Transverse colon (tissue), 4 donors: ENCODE data around the gene PADI2. TPM values are rescaled to one million over a fixed set of nuclear protein-coding genes. Genes with fewer than 3 reads are reported as not detected.

Source experiments
- DNase-seq: peaks from one replicate; pipeline ENCODE4 v3.0.0-alpha.2; 2019
- H3K27ac ChIP-seq, 4 donors: fragments of 200-600 bp; sonication (generic); 2 replicates each; pipeline ENCODE4 v1.5.1; 2016 to 2018; ENCODE audit warnings: inconsistent platforms in 4 of 4
- H3K27me3 ChIP-seq: fragments of 200-600 bp; sonication (generic); 2 replicates; pipeline ENCODE4 v1.5.1; 2017; ENCODE audit warnings: inconsistent platforms
- H3K36me3 ChIP-seq, 4 donors: fragments of 200-600 bp; sonication (generic); 2 replicates each; pipeline ENCODE4 v1.5.1; 2017 to 2019; ENCODE audit warnings: inconsistent platforms in 4 of 4
- H3K4me1 ChIP-seq, 4 donors: fragments of 200-600 bp; sonication (generic); 2 replicates each; pipeline ENCODE4 v1.5.1; 2017 to 2020; ENCODE audit warnings: inconsistent platforms in 4 of 4
- H3K4me3 ChIP-seq, 4 donors: fragments of 200-600 bp; sonication (generic); 1 replicate in 1 of 4; 2 replicates in 3 of 4; pipeline versions ENCODE4 v1.5.1 to v1.6.1; 2017 to 2019; ENCODE audit warnings: inconsistent platforms in 4 of 4
- H3K9me3 ChIP-seq, 2 donors: fragments of 200-600 bp; sonication (generic); 2 replicates each; pipeline ENCODE4 v1.5.1; 2017 to 2019; ENCODE audit warnings: inconsistent platforms in 2 of 2
- EP300 ChIP-seq: sonication (generic); formaldehyde crosslinking; IDR thresholded peaks from one replicate; pipeline ENCODE4 v1.6.1; 2017; ENCODE audit warnings: antibody characterized with exemption, low read depth
- POLR2A ChIP-seq: fragments of 450-650 bp; IDR thresholded peaks from one replicate; pipeline ENCODE4 v1.6.1; 2016; ENCODE audit warnings: antibody characterized with exemption, mild to moderate bottlenecking, moderate library complexity
- POLR2AphosphoS5 ChIP-seq, 3 donors: sonication (generic); formaldehyde crosslinking; IDR thresholded peaks; one replicate each; pipeline ENCODE4 v1.6.1; 2016; ENCODE audit warnings: antibody characterized with exemption in 3 of 3
- WGBS, 2 donors: methylation state at CpG; one replicate each; pipeline ENCODE4 v1.1.5; 2018; ENCODE audit warnings: low coverage in 1 of 2; 5-methylcytosine and 5-hydroxymethylcytosine counted together
- in situ Hi-C, 4 donors: fragments of 200-750 bp; cut with MboI; loops; one replicate each; pipeline versions ENCODE4 v1.15.0 to v1.15.1; 2017; ENCODE audit warnings: low sequenced_read_pairs in 3 of 4, low pct_ligation_motif_present in 1 of 4, low pct_unique_long_range_greater_than_20kb in 1 of 4
- intact Hi-C: fragments of 100-400 bp; cut with DNase I; formaldehyde crosslinking; loops from one replicate; pipeline ENCODE4 v1.15.1; 2023; ENCODE audit warnings: low total_unique reads
- total RNA-seq, 4 donors: library from RNA; depleted of rRNA; stranded (reverse); fragments of >200 nt; gene quantifications; one replicate each; pipeline ENCODE4 v1.1.0, GENCODE V29; 2016
- TF ChIP-seq, protein P1 (sequence below), 5 experiments: fragments of 200-600 bp in 3 of 5; fragments of 450-650 bp in 2 of 5; sonication (generic) in 3 of 5; IDR thresholded peaks; 1 replicate in 2 of 5; 2 replicates in 3 of 5; pipeline ENCODE4 v1.5.1; 2016 to 2017; ENCODE audit warnings: antibody characterized with exemption in 5 of 5, inconsistent platforms in 3 of 5, mild to moderate bottlenecking in 2 of 5, moderate library complexity in 1 of 5

The PADI2 gene
- total RNA-seq, 4 donors from 2014 or later: 143 to 285 (median 238) TPM

- Histone ChIP-seq H3K4me3 (no peak overlapping the region), H3K4me1 (no peaks in the 10 kb centered on the region), H3K27me3 (no peaks in the 10 kb centered on the region), H3K27ac (no peak overlapping the region), H3K36me3 (no peaks in the 10 kb centered on the region), H3K9me3 (peaks cover 0 to 7% of the 10 kb centered on the region in 2 donors)
- WGBS, 2 donors: 80% methylated on average over 2 of the region's 2 CpGs; no CpG with 5 or more reads in 1 of the 2 donors
- DNase-seq: no peak
- intact Hi-C loops: no loop called here
- no peak for TF ChIP-seq EP300
- TF ChIP-seq POLR2AphosphoS5 (IDR thresholded peaks at IDR 0.05): no peak
- TF ChIP-seq, protein P1, sequence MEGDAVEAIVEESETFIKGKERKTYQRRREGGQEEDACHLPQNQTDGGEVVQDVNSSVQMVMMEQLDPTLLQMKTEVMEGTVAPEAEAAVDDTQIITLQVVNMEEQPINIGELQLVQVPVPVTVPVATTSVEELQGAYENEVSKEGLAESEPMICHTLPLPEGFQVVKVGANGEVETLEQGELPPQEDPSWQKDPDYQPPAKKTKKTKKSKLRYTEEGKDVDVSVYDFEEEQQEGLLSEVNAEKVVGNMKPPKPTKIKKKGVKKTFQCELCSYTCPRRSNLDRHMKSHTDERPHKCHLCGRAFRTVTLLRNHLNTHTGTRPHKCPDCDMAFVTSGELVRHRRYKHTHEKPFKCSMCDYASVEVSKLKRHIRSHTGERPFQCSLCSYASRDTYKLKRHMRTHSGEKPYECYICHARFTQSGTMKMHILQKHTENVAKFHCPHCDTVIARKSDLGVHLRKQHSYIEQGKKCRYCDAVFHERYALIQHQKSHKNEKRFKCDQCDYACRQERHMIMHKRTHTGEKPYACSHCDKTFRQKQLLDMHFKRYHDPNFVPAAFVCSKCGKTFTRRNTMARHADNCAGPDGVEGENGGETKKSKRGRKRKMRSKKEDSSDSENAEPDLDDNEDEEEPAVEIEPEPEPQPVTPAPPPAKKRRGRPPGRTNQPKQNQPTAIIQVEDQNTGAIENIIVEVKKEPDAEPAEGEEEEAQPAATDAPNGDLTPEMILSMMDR (IDR thresholded peaks at IDR 0.05): no peak
- no peak for TF ChIP-seq POLR2A
- in situ Hi-C loops: loop anchor here in 1 of 4 donors (10.0 kb wide), 1 partner anchor 273 kb away; no protein-coding TSS in a partner anchor
Measured at GRCh38 chr1:17061892-17062291, 57.4 kb downstream of the PADI2 start.

DNA sequence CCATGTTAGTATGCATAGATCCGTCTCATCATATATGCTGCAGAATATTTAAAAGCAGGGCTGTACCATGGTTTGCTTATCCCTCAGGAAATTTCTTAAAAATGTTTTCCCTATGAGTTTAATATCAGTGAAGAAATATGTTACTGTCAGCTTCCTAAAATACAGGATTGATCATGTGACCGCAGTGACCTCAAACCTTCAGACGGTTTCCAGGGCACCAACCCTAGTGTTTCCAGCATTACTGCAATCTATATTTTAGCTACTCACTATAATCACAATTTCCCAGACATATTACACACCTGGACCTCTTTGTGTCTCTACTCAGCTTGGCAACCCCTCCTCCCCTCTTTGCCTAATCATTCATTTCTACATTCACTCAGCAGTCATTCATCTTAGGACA lies 57.8 kb downstream of the PADI2 start:
- Histone ChIP-seq H3K27me3 (no peaks in the 10 kb centered on the region), H3K4me1 (no peaks in the 10 kb centered on the region), H3K27ac (no peak overlapping the region), H3K36me3 (no peaks in the 10 kb centered on the region), H3K4me3 (no peak overlapping the region), H3K9me3 (peaks cover 0 to 7% of the 10 kb centered on the region in 2 donors)
- no peak for TF ChIP-seq POLR2A
- TF ChIP-seq POLR2AphosphoS5 (IDR thresholded peaks at IDR 0.05): no peak
- TF ChIP-seq, protein P1 (IDR thresholded peaks at IDR 0.05): no peak
- TF ChIP-seq EP300: no peak
- intact Hi-C loops: no loop called here
- in situ Hi-C loops: loop anchor here in 1 of 4 donors (10.0 kb wide), 1 partner anchor 273 kb away; no protein-coding TSS in a partner anchor
- whole genome bisulfite sequencing, 2 donors: 77 to 93% methylated on average over 3 of the region's 3 CpGs
- no peak for DNase-seq

DNA sequence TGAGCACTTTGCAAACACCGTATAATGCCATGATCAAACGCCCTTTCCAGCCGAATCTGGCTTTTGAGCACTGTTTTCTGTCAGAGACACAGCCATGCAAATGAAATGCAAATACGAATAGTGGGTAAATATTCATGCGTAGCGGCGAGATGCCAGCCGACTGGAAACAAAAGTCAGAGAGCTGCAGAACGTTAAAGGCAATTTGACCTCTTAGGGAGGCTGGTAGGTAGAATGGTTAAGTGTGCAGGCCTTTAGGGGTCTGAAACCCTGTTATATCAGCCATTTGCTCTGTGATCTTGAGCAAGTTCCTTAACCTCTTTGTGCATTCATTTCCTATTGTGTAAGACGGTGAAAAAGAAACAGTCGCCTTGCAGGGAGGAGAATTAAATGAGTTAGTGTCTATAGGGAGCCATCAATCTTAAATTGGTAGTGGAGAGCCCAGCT lies 58.9 kb downstream of the PADI2 start:
- H3K4me1 ChIP-seq: no peaks in the 10 kb centered on the region
- no peaks in the 10 kb centered on the region for H3K36me3 ChIP-seq
- TF ChIP-seq POLR2AphosphoS5 (IDR thresholded peaks at IDR 0.05): no peak
- TF ChIP-seq, protein P1 (IDR thresholded peaks at IDR 0.05): no peak
- no peak for TF ChIP-seq POLR2A
- TF ChIP-seq EP300: no peak
- H3K27ac ChIP-seq: no peak overlapping the region
- no peak for DNase-seq
- WGBS, 2 donors: 45 to 55% methylated on average over 11 of the region's 11 CpGs
- H3K9me3 ChIP-seq: peaks cover 0 to 6% of the 10 kb centered on the region in 2 donors
- intact Hi-C loops (no loop called here), in situ Hi-C loops (loop anchor here in 1 of 4 donors (10.0 kb wide), 1 partner anchor 274 kb away; no protein-coding TSS in a partner anchor)
- H3K4me3 ChIP-seq: no peak overlapping the region
- H3K27me3 ChIP-seq: no peaks in the 10 kb centered on the region

- peak; percentile 80 for DNase-seq
- H3K36me3 ChIP-seq: no peaks in the 10 kb centered on the region
- H3K4me1 ChIP-seq: peaks cover 0 to 2% (median 0%) of the 10 kb centered on the region in 4 donors
- no peak overlapping the region for H3K4me3 ChIP-seq
- intact Hi-C loops: no loop called here
- WGBS, 2 donors: 0 to 40% methylated on average over 2 to 12 of the region's 12 CpGs
- in situ Hi-C loops: loop anchor here in 1 of 4 donors (10.0 kb wide), 1 partner anchor 275 kb away; no protein-coding TSS in a partner anchor
- H3K27me3 ChIP-seq: no peaks in the 10 kb centered on the region
- no peak for TF ChIP-seq POLR2AphosphoS5 (IDR thresholded peaks at IDR 0.05)
- no peak for TF ChIP-seq EP300
- TF ChIP-seq, protein P1 (IDR thresholded peaks at IDR 0.05): peak; percentile 51 to 72 (median 56)
- TF ChIP-seq POLR2A: no peak
- no peaks in the 10 kb centered on the region for H3K9me3 ChIP-seq
- no peak overlapping the region for H3K27ac ChIP-seq
Measured at GRCh38 chr1:17059391-17060305, 59.6 kb downstream of the PADI2 start.
